Nephron (organoid): ENCODE measurements around the gene PSMB11.

ENCODE experiments used
- H3K27ac Mint-ChIP-seq, 3 experiments: 2 replicates each; pipeline ENCODE4 v1.8.0; 2020; ENCODE audit warnings: mixed read lengths in 3 of 3, mild to moderate bottlenecking in 2 of 3, moderate library complexity in 1 of 3
- H3K27me3 Mint-ChIP-seq: 2 replicates; pipeline ENCODE4 v1.8.0; 2021; ENCODE audit warnings: low read depth, mild to moderate bottlenecking, moderate library complexity, mixed read lengths
- H3K36me3 Mint-ChIP-seq: 2 replicates; pipeline ENCODE4 v1.8.0; 2020; ENCODE audit warnings: low read depth, mixed read lengths
- H3K4me1 Mint-ChIP-seq: 2 replicates; pipeline ENCODE4 v1.8.0; 2020; ENCODE audit warnings: mixed read lengths
- H3K4me3 Mint-ChIP-seq, 3 experiments: 2 replicates each; pipeline ENCODE4 v1.8.0; 2020; ENCODE audit warnings: mild to moderate bottlenecking in 3 of 3, mixed read lengths in 3 of 3, moderate library complexity in 2 of 3
- H3K9me3 Mint-ChIP-seq: 2 replicates; pipeline ENCODE4 v1.8.0; 2020; ENCODE audit warnings: mixed read lengths
- CTCF ChIP-seq, 3 experiments: fragments of 200-600 bp; sonication (generic); IDR thresholded peaks; one replicate each; pipeline ENCODE4 v1.5.0; 2021; ENCODE audit warnings: antibody characterized with exemption in 3 of 3; ENCODE audit not compliant: unreplicated experiment in 3 of 3

Gene PSMB11, protein sequence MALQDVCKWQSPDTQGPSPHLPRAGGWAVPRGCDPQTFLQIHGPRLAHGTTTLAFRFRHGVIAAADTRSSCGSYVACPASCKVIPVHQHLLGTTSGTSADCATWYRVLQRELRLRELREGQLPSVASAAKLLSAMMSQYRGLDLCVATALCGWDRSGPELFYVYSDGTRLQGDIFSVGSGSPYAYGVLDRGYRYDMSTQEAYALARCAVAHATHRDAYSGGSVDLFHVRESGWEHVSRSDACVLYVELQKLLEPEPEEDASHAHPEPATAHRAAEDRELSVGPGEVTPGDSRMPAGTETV

GRCh38 chr14:23042162-23042965, at the start of gene PSMB11:
TSS of gene PSMB11 (plus strand) at chr14:23042212. CDS start at chr14:23042226, 14 bp downstream.
- no peaks in the 10 kb centered on the region for H3K27me3 Mint-ChIP-seq
- H3K27ac Mint-ChIP-seq, result no peak within 1 kb of the TSS
- peaks cover 4% of the 10 kb centered on the region for H3K4me1 Mint-ChIP-seq
- no peak for TF ChIP-seq CTCF (IDR thresholded peaks at IDR 0.05; ENCODE audit: unreplicated experiment in 3 of 3)
- no peak within 1 kb of the TSS for H3K4me3 Mint-ChIP-seq
- no peaks in the 10 kb centered on the region for H3K9me3 Mint-ChIP-seq
- H3K36me3 Mint-ChIP-seq, result peaks cover 2% of the 10 kb centered on the region

- no peak for TF ChIP-seq CTCF (IDR thresholded peaks at IDR 0.05; ENCODE audit: unreplicated experiment in 3 of 3)
- H3K4me1 Mint-ChIP-seq, result peaks cover 23% of the 10 kb centered on the region
- peaks cover 18% of the 10 kb centered on the region for H3K36me3 Mint-ChIP-seq
- peak overlapping the region; percentile 27 to 68 (median 46) for H3K27ac Mint-ChIP-seq
- no peak overlapping the region for H3K4me3 Mint-ChIP-seq
- peaks cover 3% of the 10 kb centered on the region for H3K27me3 Mint-ChIP-seq
- H3K9me3 Mint-ChIP-seq, result no peaks in the 10 kb centered on the region
These were observed 48.5 kb upstream of the PSMB11 start for GRCh38 chr14:22993517-22993916.

DNA sequence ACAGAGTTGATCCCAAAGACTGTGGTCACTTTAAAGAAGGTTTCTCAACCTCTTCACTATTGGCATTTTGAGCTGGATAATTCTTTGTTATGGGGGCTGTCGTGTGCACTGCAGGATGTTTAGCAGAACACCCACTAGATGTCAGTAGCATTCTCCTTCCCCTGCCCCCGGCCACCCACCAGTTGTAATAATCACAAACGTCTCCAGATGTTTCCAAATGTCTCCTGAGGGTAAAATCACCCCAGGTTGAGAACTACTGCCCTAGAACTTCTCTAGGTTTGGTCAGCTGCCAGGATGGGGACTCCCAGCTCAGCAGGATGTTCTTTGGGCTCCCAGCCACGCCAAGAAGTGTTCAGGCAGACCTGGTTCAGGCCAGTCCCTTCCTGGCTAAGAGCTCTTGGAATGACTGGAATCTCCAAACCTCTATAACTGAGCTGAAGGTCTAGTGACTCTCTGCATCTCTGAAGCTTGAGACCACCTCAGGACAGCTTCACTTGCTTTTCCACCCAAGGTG, 47.2 kb upstream of the PSMB11 start:
- Mint-ChIP-seq H3K27me3 (no peaks in the 10 kb centered on the region), H3K36me3 (peaks cover 11% of the 10 kb centered on the region), H3K4me1 (peaks cover 23% of the 10 kb centered on the region)

GRCh38 chr14:22995889-22996625, 46.0 kb upstream of the PSMB11 start:
- H3K4me1 Mint-ChIP-seq, result peaks cover 23% of the 10 kb centered on the region
- H3K27me3 Mint-ChIP-seq, result no peaks in the 10 kb centered on the region
- no peak for TF ChIP-seq CTCF (IDR thresholded peaks at IDR 0.05; ENCODE audit: unreplicated experiment in 3 of 3)
- H3K4me3 Mint-ChIP-seq, result no peak overlapping the region
- peak overlapping the region in 1 of 3 experiments; percentile 26 for H3K27ac Mint-ChIP-seq
- H3K9me3 Mint-ChIP-seq, result no peaks in the 10 kb centered on the region
- H3K36me3 Mint-ChIP-seq, result peaks cover 7% of the 10 kb centered on the region

More for the DNA sequence above, 47.2 kb upstream of the PSMB11 start:
- Mint-ChIP-seq H3K27ac (peak overlapping the region; percentile 61 to 82 (median 63)), H3K9me3 (no peaks in the 10 kb centered on the region), H3K4me3 (peak overlapping the region in 1 of 3 experiments; percentile 35)
- peak; percentile 56 to 65 (median 65) for TF ChIP-seq CTCF (IDR thresholded peaks at IDR 0.05; ENCODE audit: unreplicated experiment in 3 of 3)

DNA sequence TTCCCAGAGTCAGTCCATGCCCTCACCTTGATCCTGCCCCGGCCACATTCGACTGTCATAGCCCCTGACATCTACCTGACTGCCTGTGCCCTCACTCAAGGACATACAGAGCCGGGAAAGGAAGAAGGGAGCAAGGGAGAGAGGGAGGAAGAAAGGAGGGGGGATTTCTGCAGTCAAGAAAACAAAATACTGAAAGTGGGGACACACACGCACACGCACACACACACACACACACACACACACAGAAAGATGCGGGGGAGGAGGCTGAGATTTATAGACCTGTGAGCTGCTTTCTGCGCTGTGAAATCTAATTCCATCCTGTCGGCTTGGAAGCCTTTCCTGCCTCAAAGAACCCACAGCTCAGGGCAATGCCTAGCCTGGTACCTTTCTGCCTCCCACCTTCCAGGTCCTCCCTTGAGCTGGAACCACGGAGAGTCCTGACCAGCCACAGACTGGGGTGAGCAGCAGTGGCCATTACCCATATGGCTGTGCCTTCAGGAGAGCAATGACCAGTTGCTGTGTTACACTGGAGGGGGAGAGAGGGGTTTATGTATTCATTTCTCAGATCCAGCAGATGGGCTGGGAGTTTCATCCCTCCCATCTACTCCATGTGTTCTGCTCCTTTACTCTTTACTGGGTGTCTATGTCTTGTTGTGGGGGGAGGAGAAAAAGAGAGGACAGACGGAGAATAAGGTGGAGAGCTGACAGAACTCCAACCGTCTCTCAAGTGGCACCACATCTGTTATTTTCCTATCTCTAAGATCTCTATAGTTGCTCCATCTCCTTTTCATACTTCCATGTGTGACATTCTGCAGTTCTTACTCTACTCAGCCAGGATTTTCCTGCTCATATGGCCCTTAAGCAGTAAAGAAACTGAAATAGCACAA, 45.0 kb upstream of the PSMB11 start:
- Mint-ChIP-seq H3K27ac (no peak overlapping the region), H3K4me1 (peaks cover 23% of the 10 kb centered on the region), H3K9me3 (no peaks in the 10 kb centered on the region), H3K4me3 (no peak overlapping the region), H3K27me3 (no peaks in the 10 kb centered on the region), H3K36me3 (peaks cover 4% of the 10 kb centered on the region)
- TF ChIP-seq CTCF (IDR thresholded peaks at IDR 0.05; ENCODE audit: unreplicated experiment in 3 of 3), result no peak
